DND-41 (cell line): ENCODE measurements around the gene SLC1A7.

Source experiments
- CTCF ChIP-seq: IDR thresholded peaks from 2 replicates; pipeline ENCODE4 v1.5.1; 2012; ENCODE audit warnings: borderline replicate concordance, low read length, moderate library complexity, mild to moderate bottlenecking; ENCODE audit not compliant: poor library complexity, severe bottlenecking; ENCODE audit errors: extremely low read depth
- EZH2 ChIP-seq: IDR thresholded peaks from 3 replicates; pipeline ENCODE4 v1.6.1; 2012; ENCODE audit warnings: borderline replicate concordance, low read depth, mild to moderate bottlenecking, moderate library complexity, low read length, inconsistent platforms; ENCODE audit not compliant: severe bottlenecking

GRCh38 chr1:53120659-53121058, 21.8 kb downstream of the SLC1A7 start:
- no peak for TF ChIP-seq CTCF
- no peak for TF ChIP-seq EZH2
